Pancreas (tissue), 10 donors: ENCODE measurements around the gene SLC13A5. TPM values are rescaled to one million over a fixed set of nuclear protein-coding genes. Genes with fewer than 3 reads are reported as not detected.

ENCODE experiments used
- ATAC-seq, 4 donors: fragments of 200-7000 bp; cut with Tn5 transposase; one replicate each; pipeline versions ENCODE4 v1.8.0 to v1.9.1; 2020; ENCODE audit warnings: mild to moderate bottlenecking in 4 of 4, moderate library complexity in 4 of 4
- DNase-seq, 6 donors: peaks; one replicate each; pipeline ENCODE4 v3.0.0-alpha.2; 2020
- FAIRE-seq: peaks from 2 replicates; lab custom pipeline; 2012; peaks lifted over from hg19 to GRCh38; lab: Jason Lieb, UNC
- H3K27ac ChIP-seq, 4 donors: fragments of 200-600 bp; sonication (generic); 1 replicate in 3 of 4; 2 replicates in 1 of 4; pipeline versions ENCODE4 v1.5.0 to v1.8.0; 2020
- H3K27me3 ChIP-seq, 4 donors: fragments of 200-600 bp; one replicate each; pipeline ENCODE4 v1.8.0; 2021
- H3K36me3 ChIP-seq, 3 donors: fragments of 200-600 bp; sonication (generic) in 1 of 3; one replicate each; pipeline versions ENCODE4 v1.5.0 to v1.8.0; 2020 to 2021
- H3K4me1 ChIP-seq, 3 donors: fragments of 200-600 bp; one replicate each; pipeline ENCODE4 v1.8.0; 2021
- H3K4me3 ChIP-seq, 4 donors: fragments of 200-600 bp; sonication (generic) in 2 of 4; one replicate each; pipeline versions ENCODE4 v1.5.0 to v1.8.0; 2020 to 2021
- H3K9me3 ChIP-seq, 4 donors: fragments of 200-600 bp; one replicate each; pipeline ENCODE4 v1.8.0; 2021
- WGBS, 2 donors: extraction: QIAGEN DNeasy Blood & Tissue Kit; methylation state at CpG; one replicate each; pipeline ENCODE4 v1.1.7; 2013; 5-methylcytosine and 5-hydroxymethylcytosine counted together
- intact Hi-C, 3 donors: fragments of 100-400 bp; cut with DNase I; formaldehyde crosslinking; loops; one replicate each; pipeline versions ENCODE4 v1.11.1 to v1.14.2; 2022
- polyA plus RNA-seq, 2 donors: library from polyadenylated mRNA; stranded (reverse); fragments of 200-250 nt; gene quantifications; one replicate each; pipeline ENCODE4 v1.2.3, GENCODE V29; 2013
- total RNA-seq, 6 donors: library from RNA; stranded (reverse); fragmentation: NEBNext Ultra II Directional in 4 of 6; extraction: Animal tissue kit (Norgen Biotek cat#: 25700) in 4 of 6; gene quantifications; one replicate each; pipeline versions ENCODE4 v1.2.1 to v1.2.4, GENCODE V29; 2021 to 2023
- TF ChIP-seq, protein P1 (sequence below), 4 donors: fragments of 200-600 bp; sonication (generic) in 3 of 4; IDR thresholded peaks; one replicate each; pipeline versions ENCODE4 v1.5.0 to v1.8.0; 2021; ENCODE audit warnings: antibody characterized with exemption in 4 of 4
- donor health status: healthy with polysubstance abuse.
- donor health status: DM: no; HTN: no; CAD: no; lungs with moderate emphysema.
- donor health status: DM: no; HTN: no; CAD: no.
- donor health status: control.
- donor health status: control.
- donor health status: Bipolar disorder and iron deficiency.
- donor health status: DM: yes; HTN: yes; CAD: no.
- donor health status: DM: no; HTN: no; CAD: no.
- donor health status: DM: no; HTN: no; CAD: no.
- donor health status: DM: yes; HTN: yes; CAD: no.

The SLC13A5 gene
- total and polyA plus RNA-seq, 8 donors, result 0.15 to 0.47 (median 0.25) TPM; not detected in 4

DNA sequence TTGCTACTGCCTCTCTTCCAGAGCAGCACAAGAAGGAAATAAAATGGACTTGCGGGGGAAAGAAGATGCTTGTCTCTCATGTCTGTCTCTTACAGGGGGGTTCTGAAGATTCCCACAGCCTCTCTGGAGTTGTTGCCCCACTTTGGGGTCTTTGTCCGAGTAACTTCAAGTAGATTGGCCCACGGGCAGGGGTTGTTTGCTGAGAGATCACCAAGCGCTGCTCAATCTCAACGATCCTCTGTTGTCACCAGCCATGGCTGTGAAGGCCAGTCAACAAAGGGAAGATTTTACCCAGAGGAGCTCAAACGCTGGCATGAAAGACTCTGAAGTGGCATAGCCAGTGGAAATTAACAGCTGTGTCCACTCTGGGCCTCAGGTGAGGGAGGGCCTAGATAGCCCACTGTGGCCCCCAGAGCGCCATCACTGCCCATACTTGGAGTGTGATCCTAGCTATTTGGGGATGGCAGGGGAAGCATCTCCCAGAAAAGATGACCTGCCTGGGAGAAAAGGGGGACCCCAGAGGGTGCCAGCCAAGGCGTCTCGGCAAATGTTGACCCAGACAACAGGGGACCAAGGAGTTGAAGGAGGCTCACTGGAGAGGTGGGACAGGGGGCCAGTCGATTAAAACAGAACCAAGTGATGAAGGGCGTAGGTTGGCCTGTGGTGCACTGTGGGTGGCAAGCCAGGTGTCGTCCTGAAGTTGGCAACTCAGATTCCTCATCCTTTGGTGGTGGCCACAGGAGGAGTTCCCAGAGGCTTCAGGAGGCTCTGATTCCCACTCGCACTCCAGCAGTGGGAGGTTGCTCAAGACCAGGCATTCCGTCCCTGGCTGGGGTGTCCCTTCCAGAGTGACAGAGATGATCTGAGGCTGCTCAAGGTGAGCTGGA, 28.0 kb downstream of the SLC13A5 start:
- 78 to 81% methylated on average over 14 of the region's 14 CpGs for WGBS, 2 donors
- H3K27me3 ChIP-seq, result no peaks in the 10 kb centered on the region

DNA sequence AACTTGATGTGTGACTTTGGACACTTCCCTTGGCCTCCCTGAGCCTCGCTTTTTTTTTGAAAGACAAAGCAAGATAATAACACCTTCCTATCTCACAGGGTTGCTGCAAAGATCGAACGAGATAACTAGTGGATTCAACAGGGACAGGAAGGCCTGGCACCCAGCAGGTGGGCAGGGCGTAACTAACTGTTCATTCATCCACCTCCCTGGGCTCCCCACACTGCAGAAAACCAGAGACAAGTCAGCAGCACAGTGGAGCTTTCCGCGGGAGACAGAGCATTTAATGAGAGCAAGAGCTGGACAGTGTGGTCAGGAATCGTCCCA, 28.7 kb downstream of the SLC13A5 start:
- Histone ChIP-seq H3K9me3 (no peaks in the 10 kb centered on the region), H3K36me3 (no peaks in the 10 kb centered on the region), H3K4me3 (no peak overlapping the region), H3K4me1 (no peaks in the 10 kb centered on the region), H3K27ac (no peak overlapping the region), H3K27me3 (no peaks in the 10 kb centered on the region)
- TF ChIP-seq, protein P1, sequence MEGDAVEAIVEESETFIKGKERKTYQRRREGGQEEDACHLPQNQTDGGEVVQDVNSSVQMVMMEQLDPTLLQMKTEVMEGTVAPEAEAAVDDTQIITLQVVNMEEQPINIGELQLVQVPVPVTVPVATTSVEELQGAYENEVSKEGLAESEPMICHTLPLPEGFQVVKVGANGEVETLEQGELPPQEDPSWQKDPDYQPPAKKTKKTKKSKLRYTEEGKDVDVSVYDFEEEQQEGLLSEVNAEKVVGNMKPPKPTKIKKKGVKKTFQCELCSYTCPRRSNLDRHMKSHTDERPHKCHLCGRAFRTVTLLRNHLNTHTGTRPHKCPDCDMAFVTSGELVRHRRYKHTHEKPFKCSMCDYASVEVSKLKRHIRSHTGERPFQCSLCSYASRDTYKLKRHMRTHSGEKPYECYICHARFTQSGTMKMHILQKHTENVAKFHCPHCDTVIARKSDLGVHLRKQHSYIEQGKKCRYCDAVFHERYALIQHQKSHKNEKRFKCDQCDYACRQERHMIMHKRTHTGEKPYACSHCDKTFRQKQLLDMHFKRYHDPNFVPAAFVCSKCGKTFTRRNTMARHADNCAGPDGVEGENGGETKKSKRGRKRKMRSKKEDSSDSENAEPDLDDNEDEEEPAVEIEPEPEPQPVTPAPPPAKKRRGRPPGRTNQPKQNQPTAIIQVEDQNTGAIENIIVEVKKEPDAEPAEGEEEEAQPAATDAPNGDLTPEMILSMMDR (IDR thresholded peaks at IDR 0.05), result no peak
- no peak for ATAC-seq
- intact Hi-C loops, result no loop called here
- no peak for FAIRE-seq
- 79 to 83% methylated on average over 7 of the region's 7 CpGs for WGBS, 2 donors
- DNase-seq, result no peak

More for the DNA sequence above, 28.0 kb downstream of the SLC13A5 start:
- TF ChIP-seq, protein P1 (IDR thresholded peaks at IDR 0.05), result no peak
- DNase-seq (no peak), FAIRE-seq (no peak), ATAC-seq (no peak)
- no peaks in the 10 kb centered on the region for H3K9me3 ChIP-seq
- H3K27ac ChIP-seq, result no peak overlapping the region
- H3K4me3 ChIP-seq, result no peak overlapping the region
- intact Hi-C loops, result no loop called here
- no peaks in the 10 kb centered on the region for H3K36me3 ChIP-seq
- H3K4me1 ChIP-seq, result no peaks in the 10 kb centered on the region

DNA sequence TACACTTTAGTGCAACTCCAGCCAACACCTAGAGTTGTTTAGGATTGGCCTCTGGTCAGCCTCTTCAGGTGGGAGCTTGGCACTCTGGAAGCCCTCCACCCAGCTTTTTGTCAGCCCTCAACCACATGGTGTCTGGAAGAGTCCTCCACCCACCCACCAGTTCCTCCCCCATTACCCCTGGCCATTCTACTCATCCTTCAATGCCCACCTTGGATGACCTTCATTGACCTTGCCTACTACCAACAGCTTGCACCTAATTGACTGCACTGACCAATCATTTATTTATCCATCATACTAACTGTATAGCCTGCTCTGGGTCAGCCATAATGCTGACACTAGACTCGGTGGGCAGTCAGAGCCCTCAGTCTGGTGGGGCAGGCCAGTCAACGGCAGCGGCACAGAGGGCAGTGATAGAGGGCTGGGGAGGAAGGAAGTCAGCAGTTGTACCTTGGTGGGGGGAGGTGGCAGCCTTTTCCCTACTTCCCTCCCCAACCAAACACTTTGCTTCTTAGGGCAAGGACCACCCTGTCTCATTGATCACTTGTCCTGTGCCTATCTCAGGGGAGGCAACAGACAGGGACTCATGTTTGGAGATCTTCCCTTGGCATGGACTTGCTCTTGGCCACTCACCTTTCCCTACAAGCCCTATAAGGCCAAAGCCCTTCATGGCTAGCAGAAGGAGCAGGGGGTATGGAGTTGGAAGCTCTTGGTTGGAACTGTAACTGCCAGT, 29.3 kb downstream of the SLC13A5 start:
- H3K4me3 ChIP-seq, result no peak overlapping the region
- DNase-seq, result no peak
- FAIRE-seq, result no peak
- no peak overlapping the region for H3K27ac ChIP-seq
- ATAC-seq, result no peak
- H3K27me3 ChIP-seq, result no peaks in the 10 kb centered on the region
- TF ChIP-seq, protein P1 (IDR thresholded peaks at IDR 0.05), result no peak
- intact Hi-C loops, result no loop called here
- H3K36me3 ChIP-seq, result no peaks in the 10 kb centered on the region
- H3K4me1 ChIP-seq, result no peaks in the 10 kb centered on the region
- WGBS, 2 donors, result 96% methylated on average over 3 of the region's 3 CpGs
- H3K9me3 ChIP-seq, result no peaks in the 10 kb centered on the region

DNA sequence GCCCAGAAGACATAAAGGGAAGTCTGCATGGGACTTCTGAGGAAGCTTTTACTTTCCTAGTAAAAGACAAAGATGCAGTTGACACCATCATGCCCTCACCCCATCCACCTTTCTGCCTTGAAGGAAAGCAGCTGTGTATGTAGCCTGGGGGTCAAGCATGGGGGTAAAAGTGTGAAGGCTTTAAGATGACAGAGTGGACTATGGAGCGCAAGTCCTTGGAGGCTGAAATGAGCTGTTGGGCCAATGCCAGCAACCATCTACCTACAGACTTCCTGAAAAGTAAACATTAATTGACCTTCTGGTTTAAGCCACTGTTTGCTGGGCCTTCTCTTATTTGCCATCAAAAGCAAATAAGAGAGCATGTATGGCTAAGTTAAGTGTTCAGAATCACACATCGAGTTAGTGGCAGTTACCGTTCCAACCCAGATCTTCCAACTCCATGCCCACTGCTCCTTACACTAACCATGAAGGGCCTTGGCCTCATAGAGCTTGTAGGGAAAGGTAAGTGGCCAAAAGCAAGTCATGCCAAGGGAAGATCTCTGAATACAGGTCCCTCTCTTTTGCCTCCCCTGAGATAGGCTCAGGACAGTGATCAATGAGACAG, 30.0 kb downstream of the SLC13A5 start:
- ATAC-seq (no peak), FAIRE-seq (no peak), DNase-seq (no peak)
- Histone ChIP-seq H3K36me3 (no peaks in the 10 kb centered on the region), H3K27me3 (no peaks in the 10 kb centered on the region), H3K4me1 (no peaks in the 10 kb centered on the region), H3K4me3 (no peak overlapping the region), H3K9me3 (no peaks in the 10 kb centered on the region), H3K27ac (no peak overlapping the region)
- TF ChIP-seq, protein P1 (IDR thresholded peaks at IDR 0.05), result no peak
- 24 to 31% methylated on average over 3 of the region's 3 CpGs for WGBS, 2 donors
- intact Hi-C loops, result no loop called here
